Dedifferentiated amniotic fluid mesenchymal stem cell (primary cell): ENCODE data around the gene HTRA3.
"Not testable (repeated sequence)": the region's sequence is repeated elsewhere in the genome, so short reads cannot be mapped to it uniquely, and the experiment has no call there.

ENCODE experiments used
- DNase-seq: peaks from one replicate; pipeline ENCODE4 v3.0.0-alpha.2; 2016; ENCODE audit errors: extremely low spot score

Gene HTRA3

DNA sequence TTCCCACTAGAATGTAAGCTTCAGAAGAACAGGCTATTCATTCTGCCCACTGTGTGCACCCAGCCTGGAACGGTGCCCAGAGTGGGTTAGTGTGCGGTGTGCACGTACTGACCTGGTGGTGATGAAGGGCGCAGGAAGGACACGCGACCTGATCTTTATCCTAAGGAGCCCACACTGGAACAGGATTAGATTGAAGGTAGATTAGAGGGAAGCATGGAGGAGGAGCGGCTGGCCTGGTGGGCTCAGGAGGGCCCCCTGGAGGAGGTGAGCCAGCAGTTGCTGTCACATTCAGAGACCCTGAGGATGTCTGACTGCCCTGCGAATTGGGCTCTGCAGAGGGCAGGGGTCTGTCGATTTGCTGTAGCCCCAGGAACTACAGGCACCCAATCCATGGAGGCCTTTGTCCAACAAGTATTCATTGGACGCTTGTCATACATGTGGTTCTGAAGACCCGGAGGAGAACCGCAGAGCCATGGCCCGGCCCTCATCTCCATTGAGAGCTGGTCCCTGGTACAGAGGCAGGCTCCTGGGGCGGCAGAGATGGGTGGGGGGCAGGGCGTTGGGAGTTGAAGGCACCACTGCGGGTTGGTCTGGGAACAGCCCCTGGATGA, 73.2 kb downstream of the HTRA3 start:
- no peak for DNase-seq

DNA sequence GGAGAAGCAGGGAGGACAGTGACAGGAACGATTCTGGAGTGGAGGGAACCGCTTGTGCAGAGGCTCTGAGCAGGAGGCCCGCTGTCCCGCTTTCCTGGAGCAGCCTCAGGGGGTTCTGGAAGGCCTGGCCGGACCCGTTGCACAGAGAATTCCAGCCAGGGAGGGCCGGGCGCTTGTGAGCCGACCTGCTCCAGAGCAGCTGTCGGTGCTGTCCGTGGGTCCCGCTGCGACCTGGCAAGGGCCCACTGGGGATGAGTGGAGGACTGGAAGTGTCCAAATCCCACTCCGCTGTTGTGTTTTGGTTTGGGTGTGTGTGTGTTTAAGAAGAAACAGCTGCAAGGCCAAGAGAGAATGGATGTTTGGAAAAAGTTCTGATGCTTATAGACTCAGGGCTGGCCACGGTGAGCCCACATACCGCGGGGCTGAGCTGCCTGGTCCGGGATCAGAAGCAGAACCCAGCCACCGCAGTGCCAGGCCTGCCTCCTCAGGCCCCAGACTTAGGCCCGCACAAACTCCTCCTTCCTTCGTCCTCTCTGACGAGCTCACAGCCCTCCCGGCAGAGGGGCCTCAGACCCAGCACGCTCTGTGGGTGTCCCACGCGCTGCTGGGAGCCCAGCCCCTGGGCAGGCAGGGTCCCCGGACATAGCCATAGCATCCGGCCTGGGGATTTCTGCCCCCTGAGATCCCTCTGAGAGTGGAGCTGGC, 73.9 kb downstream of the HTRA3 start:
- no peak for DNase-seq

DNA sequence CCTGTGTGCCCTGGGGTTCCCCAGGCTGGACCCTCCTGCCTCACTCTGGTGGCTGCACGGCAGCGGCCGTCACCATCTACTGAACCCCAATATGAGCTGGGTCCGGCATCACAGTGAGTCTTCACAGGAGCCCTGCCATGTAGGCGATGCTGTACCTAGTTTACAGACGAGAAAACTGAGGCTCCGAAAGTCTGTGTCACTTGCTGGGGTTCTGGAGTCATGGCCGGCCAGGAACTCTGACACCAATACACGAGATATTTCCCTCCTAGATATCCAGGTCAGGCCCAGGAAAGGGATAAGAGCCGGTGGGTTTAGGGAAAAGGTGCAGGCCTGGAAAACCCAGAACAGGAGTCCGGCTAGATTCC, 74.4 kb downstream of the HTRA3 start:
- DNase-seq: no peak

GRCh38 chr4:8344377-8344776, 74.8 kb downstream of the HTRA3 start:
- DNase-seq: no peak

GRCh38 chr4:8345053-8345945, 75.7 kb downstream of the HTRA3 start:
- no peak for DNase-seq

- DNase-seq: no peak
Measured at GRCh38 chr4:8345946-8346814, 76.6 kb downstream of the HTRA3 start.

DNA sequence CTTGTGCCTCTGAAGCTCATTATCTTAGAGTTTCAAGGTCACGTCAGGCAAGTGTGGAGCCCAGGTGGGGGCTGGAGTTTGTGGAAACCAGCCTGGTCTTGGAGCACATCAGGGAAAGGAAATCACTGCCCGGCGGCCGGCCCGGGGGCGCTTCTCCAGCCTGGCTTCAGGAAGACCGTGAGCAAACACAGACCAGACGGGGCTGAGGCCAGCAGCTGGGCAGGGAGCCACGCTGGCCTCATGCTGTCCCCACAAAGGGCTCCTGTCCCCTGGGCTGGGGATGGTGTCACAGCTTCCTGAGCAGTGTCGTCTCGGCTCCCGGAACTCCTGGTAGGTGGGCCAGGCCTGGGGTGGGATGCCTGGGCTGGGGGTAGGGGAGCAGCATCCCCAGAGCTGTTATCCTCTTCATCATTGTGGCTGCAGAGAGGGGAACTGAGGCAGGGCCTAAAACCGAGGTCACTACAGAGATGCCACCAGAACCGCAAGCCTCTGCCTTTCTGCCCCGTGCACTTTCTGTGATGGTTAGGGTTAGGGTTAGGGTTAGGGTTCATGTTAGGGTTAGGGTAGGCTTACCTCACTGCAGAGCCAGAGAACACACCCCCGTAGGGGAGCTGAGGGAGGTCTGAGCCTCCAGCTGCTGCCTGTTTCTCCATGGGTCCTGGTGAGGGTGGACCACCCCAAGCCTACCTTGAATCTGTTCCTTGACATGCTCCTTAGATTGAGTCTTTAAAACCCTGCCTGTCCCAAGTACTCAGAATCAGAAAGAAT, 77.5 kb downstream of the HTRA3 start:
- DNase-seq: no peak

DNA sequence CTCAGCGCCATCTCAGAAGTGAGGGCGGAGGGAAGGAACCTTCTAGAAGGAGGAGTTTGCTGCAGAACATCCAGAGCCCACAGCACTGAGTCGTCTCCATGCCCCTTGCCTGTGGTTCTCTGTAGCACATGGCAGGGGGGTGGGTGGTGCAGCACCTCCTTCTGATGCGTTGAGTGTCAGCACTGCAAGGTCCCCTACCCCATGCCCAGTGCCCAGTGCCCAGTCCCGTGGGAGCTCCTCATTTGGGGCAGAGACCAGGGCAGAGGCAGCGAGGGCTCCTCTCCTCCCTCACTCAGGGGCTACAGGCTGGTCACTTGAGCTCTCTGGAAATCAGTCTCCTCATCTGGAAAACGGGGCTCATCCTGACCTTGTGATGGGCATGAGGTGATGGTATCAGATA, 78.1 kb downstream of the HTRA3 start:
- no peak for DNase-seq

DNA sequence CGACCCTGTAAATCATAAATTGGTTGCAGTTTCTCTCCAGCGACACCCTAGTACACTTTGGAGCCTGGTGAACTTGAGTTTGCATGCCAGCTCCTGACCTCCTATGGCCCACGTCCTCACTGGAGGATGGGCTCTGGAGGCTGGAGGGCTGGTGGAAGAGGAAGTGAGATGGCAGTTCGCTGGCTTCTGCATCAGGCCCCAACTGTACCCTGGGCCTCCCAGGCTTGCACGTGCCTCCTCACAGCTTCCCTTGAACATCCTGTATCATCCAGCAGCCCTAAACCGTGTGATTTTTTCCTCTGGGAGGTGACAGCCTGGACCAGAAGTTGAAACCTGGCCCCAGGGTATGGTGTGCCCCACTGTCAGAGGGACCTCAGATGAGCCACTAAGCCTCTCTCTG, 78.5 kb downstream of the HTRA3 start:
- DNase-seq: no peak

DNA sequence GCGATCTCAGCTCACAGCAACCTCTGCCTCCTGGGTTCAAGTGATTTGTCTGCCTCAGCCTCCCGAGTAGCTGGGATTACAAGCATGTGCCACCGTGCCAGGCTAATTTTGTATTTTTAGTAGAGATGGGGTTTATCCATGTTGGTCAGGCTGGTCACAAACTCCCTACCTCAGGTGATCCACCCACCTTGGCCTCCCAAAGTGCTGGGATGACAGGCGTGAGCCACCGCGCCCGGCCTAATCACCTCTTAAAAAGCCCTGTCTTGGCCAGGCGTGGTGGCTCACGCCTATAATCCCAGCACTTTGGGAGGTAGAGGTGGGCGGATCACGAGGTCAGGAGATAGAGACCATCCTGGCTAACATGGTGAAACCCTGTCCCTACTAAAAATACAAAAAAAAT, 79.7 kb downstream of the HTRA3 start:
- not testable (repeated sequence) for DNase-seq

GRCh38 chr4:8349664-8350236, 80.2 kb downstream of the HTRA3 start:
- no peak for DNase-seq

DNA sequence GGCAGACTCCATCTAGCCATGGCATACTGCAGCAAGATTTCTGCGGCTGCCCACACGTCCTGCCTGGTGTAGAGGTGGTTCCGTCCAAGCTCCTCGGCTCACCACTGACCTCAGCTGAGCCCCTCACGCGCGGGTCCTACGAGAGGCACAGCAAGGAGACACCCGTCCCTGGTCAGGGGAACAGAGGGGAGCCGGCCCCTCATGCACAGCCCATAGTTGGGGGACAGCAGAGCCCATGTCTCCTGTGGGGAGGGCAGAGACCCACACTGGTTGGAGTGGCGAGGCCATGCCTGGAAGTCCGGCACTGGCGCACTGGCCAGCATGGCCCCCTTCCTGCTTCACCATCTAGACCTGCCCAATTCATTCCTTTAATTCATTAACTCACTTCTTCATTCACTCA, 80.8 kb downstream of the HTRA3 start:
- no peak for DNase-seq

DNA sequence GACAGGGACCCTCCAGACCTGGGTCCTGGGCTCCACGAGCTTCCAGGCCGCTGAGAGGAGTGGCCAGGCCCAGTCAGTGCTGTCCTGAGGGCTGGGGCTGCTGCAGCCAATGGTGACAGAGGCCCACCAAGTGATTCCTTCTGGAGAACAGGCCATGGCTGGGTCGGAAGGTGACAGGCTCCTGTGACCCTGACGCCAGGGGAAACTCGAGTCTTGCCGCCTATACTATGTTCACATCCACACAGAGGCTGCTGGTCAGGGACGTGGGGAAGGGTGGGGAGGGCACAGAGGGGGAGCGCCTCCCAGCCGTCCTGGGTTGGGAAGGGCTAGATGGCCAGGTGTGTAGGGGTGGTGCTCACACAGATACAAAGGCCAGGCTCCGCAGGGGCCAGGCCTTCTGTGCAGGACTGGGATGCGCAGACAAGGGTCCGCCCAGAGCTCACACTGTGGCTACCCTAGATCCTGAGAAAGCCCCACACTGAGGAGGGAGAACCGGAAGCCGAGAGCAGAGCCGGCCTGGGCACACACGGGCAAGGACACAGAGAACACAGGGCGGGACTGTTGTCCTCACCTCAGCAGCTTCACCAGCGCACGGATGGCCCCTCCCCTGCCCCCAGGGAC, 81.4 kb downstream of the HTRA3 start:
- no peak for DNase-seq

DNA sequence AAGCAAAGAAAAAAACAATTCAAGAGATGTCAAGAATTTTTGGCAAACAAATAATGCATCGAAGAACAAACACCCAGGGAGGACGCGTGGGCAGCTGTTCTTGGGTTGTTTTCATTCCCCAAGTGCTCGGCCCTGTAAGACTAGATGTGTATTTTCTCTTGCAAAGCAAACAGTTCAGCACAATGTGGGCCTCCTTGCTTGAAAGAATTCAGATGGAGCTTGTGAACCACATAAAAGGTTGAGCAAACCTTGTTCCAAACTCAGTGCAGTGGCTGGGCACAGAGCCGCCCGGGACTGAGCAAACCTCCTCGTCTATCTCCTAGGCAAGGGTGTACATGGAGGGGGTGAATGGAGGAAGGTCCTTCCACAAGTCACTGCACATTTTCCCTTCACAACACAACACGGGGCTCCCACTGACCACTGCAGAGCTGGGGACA, 82.4 kb downstream of the HTRA3 start:
- DNase-seq: peak; percentile 27

- DNase-seq: no peak
Measured at GRCh38 chr4:8352368-8353157, 83.0 kb downstream of the HTRA3 start.

DNA sequence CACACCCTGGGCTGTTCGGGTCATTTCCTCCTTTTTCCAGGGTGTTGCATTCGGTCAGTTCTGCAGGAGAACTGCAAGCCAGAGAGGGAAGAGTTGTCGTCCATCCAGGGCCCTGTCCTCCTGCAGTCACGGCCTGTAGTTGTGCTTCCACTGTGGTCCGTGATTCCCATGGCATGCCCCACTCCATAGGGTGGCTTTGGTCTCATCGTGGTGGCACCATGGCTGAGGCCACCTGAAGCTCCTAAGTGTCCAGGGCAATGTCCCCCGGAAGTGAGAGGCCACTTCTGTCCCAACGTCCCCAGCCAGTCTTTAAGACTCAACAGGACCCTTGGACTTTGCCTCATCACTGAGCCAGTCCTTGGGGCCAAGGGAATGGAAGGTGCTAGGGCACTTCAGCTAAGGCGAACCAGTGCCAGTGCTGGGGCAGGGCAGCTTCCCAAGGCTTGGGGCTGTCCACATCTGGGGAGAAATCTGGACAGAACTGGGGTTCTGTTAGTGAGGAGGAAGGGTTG, 83.7 kb downstream of the HTRA3 start:
- no peak for DNase-seq

GRCh38 chr4:8353912-8354453, 84.4 kb downstream of the HTRA3 start:
- DNase-seq: peak; percentile 42

- no peak for DNase-seq
Measured at GRCh38 chr4:8355306-8355705, 85.8 kb downstream of the HTRA3 start.
